Activated T-helper 1 cell treated with Interleukin-2 at 50 U/mL for 16 hours (primary cell): ENCODE data around the gene ADAMTS17.

Experiments used
- DNase-seq: peaks from one replicate; pipeline ENCODE4 v3.0.0-alpha.2; 2020; ENCODE audit warnings: low read depth

ADAMTS17 gene

GRCh38 chr15:100224206-100225185, 117.3 kb downstream of the ADAMTS17 start:
- no peak for DNase-seq

GRCh38 chr15:100222349-100222715, 119.4 kb downstream of the ADAMTS17 start:
- DNase-seq: no peak

GRCh38 chr15:100221471-100222348, 120.1 kb downstream of the ADAMTS17 start:
- no peak for DNase-seq

GRCh38 chr15:100220058-100220768, 121.6 kb downstream of the ADAMTS17 start:
- DNase-seq: no peak

- DNase-seq: no peak
These were observed 123.3 kb downstream of the ADAMTS17 start for GRCh38 chr15:100218434-100218833.

- DNase-seq: no peak
These were observed 125.6 kb downstream of the ADAMTS17 start for GRCh38 chr15:100216182-100216581.

GRCh38 chr15:100215843-100216169, 126.0 kb downstream of the ADAMTS17 start:
- DNase-seq: no peak

- no peak for DNase-seq
These were observed 126.5 kb downstream of the ADAMTS17 start for GRCh38 chr15:100215031-100215842.

GRCh38 chr15:100211855-100212850, 129.6 kb downstream of the ADAMTS17 start:
- DNase-seq: no peak

GRCh38 chr15:100210338-100210737, 131.4 kb downstream of the ADAMTS17 start:
- no peak for DNase-seq

- no peak for DNase-seq
These were observed 132.7 kb downstream of the ADAMTS17 start for GRCh38 chr15:100208921-100209603.

- DNase-seq: no peak
These were observed 134.7 kb downstream of the ADAMTS17 start for GRCh38 chr15:100207053-100207452.

- no peak for DNase-seq
These were observed 135.1 kb downstream of the ADAMTS17 start for GRCh38 chr15:100206643-100207042.

- DNase-seq: no peak
These were observed 136.1 kb downstream of the ADAMTS17 start for GRCh38 chr15:100205549-100206295.

- DNase-seq: no peak
These were observed 137.0 kb downstream of the ADAMTS17 start for GRCh38 chr15:100204771-100205170.

GRCh38 chr15:100204211-100204610, 137.6 kb downstream of the ADAMTS17 start:
- DNase-seq: no peak

- DNase-seq: no peak
These were observed 139.3 kb downstream of the ADAMTS17 start for GRCh38 chr15:100202309-100202960.
